K562 (cell line): Measurements from ENCODE around the gene RGR. TPM values are rescaled to one million over a fixed set of nuclear protein-coding genes. Genes with fewer than 3 reads are reported as not detected.

Source experiments
- ATAC-seq: fragments of 200-7000 bp; cut with Tn5 transposase; 3 replicates; pipeline ENCODE4 v1.9.1; 2020; ENCODE audit warnings: moderate library complexity
- BruUV-seq: library from RNA; stranded (reverse); fragments of 400-500 nt; replicated peaks from 2 replicates; lab custom pipeline; 2021; lab: Mats Ljungman, UMichigan
- CTCF ChIA-PET: fragments of 300-600 bp; formaldehyde crosslinking; extraction: SDS; loops from one replicate; lab custom pipeline; 2021; ENCODE audit warnings: low intra/inter-chr PET ratio; lab: Yijun Ruan, JAX
- POLR2A ChIA-PET: fragments of 300-600, 350-650 bp; sonication (Branson Sonifier 250); formaldehyde crosslinking; extraction: SDS; loops from one replicate; lab custom pipeline; 2021; ENCODE audit warnings: antibody characterized with exemption, inconsistent platforms; lab: Yijun Ruan, JAX
- DNase-seq, 4 experiments: peaks; one replicate each; pipeline versions ENCODE4 v3.0.0 to v3.0.0-alpha.2; 2011 to 2018; ENCODE audit warnings: low spot score in 3 of 4, mixed read lengths in 3 of 4; ENCODE audit errors: extremely low read depth in 1 of 4
- FAIRE-seq: peaks from 2 replicates; lab custom pipeline; 2011; peaks lifted over from hg19 to GRCh38; lab: Jason Lieb, UNC
- H2AFZ ChIP-seq: 2 replicates; pipeline ENCODE4 v1.6.0; 2011; ENCODE audit warnings: low read depth, low read length, control low read depth, inconsistent platforms
- H3K27ac ChIP-seq: fragments of 200-600 bp; 3 replicates; pipeline ENCODE4 v1.8.0; 2011; ENCODE audit warnings: low read depth, mild to moderate bottlenecking, control low read depth, inconsistent platforms, low read length, moderate library complexity, mixed read lengths; ENCODE audit errors: extremely low read depth
- H3K27me3 ChIP-seq, 2 experiments: fragments of 300-600 bp in 1 of 2; 2 replicates in 1 of 2; 3 replicates in 1 of 2; pipeline versions ENCODE4 v1.6.0 to v1.8.0; 2011; ENCODE audit warnings: inconsistent platforms in 2 of 2, low read length in 2 of 2, mild to moderate bottlenecking in 1 of 2, mixed read lengths in 1 of 2, moderate library complexity in 1 of 2; ENCODE audit not compliant: control insufficient read depth in 2 of 2, insufficient read depth in 2 of 2
- H3K36me3 ChIP-seq: fragments of 300-600 bp; 3 replicates; pipeline ENCODE4 v1.8.0; 2011; ENCODE audit warnings: mild to moderate bottlenecking, low read length, inconsistent platforms; ENCODE audit not compliant: control insufficient read depth, insufficient read depth
- H3K4me1 ChIP-seq, 2 experiments: fragments of 200-600 bp in 1 of 2; replicated peaks in 1 of 2; 2 replicates in 1 of 2; 3 replicates in 1 of 2; pipeline versions ENCODE4 v1.5.1 to v1.8.0; 2011; ENCODE audit warnings: inconsistent platforms in 2 of 2, low read length in 2 of 2, mild to moderate bottlenecking in 1 of 2, mixed read lengths in 1 of 2, moderate library complexity in 1 of 2; ENCODE audit not compliant: control insufficient read depth in 2 of 2, insufficient read depth in 2 of 2
- H3K4me2 ChIP-seq: 2 replicates; pipeline ENCODE4 v1.6.1; 2011; ENCODE audit warnings: low read length, control low read depth, inconsistent platforms, mixed read lengths; ENCODE audit not compliant: insufficient read depth
- H3K4me3 ChIP-seq: fragments of 200-600 bp; sonication (generic), shearing (Covaris generic); 2 replicates; pipeline ENCODE4 v1.5.1; 2016; ENCODE audit warnings: control low read depth, inconsistent platforms
- H3K79me2 ChIP-seq: fragments of 200-600 bp; 3 replicates; pipeline ENCODE4 v1.8.0; 2011; ENCODE audit warnings: low read length, inconsistent platforms; ENCODE audit not compliant: control insufficient read depth, insufficient read depth
- H3K9ac ChIP-seq, 2 experiments: 2 replicates each; pipeline versions ENCODE4 v1.6.0 to v1.6.1; 2011; ENCODE audit warnings: low read depth in 2 of 2, low read length in 2 of 2, control low read depth in 1 of 2, inconsistent platforms in 1 of 2, mild to moderate bottlenecking in 1 of 2, mixed read lengths in 1 of 2; ENCODE audit not compliant: insufficient read depth in 1 of 2
- H3K9me1 ChIP-seq: one replicate; pipeline ENCODE4 v1.6.0; 2011; ENCODE audit warnings: inconsistent platforms, mild to moderate bottlenecking, low read length, moderate library complexity; ENCODE audit not compliant: control insufficient read depth, insufficient read depth
- H3K9me3 ChIP-seq: replicated peaks from 2 replicates; pipeline ENCODE4 v1.5.1; 2011; ENCODE audit warnings: low read depth, low read length, inconsistent platforms; ENCODE audit not compliant: control insufficient read depth, insufficient read depth
- H4K20me1 ChIP-seq: replicated peaks from 2 replicates; pipeline ENCODE4 v1.6.1; 2011; ENCODE audit warnings: low read length, inconsistent platforms, mixed read lengths; ENCODE audit not compliant: control insufficient read depth, insufficient read depth
- CBFA2T2 ChIP-seq: fragments of 450-650 bp; conservative IDR thresholded peaks from 2 replicates; pipeline ENCODE4 v1.6.1; 2017; ENCODE audit warnings: mild to moderate bottlenecking
- CREB3 ChIP-seq: fragments of 450-650 bp; conservative IDR thresholded peaks from 2 replicates; pipeline ENCODE4 v1.6.1; 2016; ENCODE audit warnings: missing genetic modification characterization, low read depth, mild to moderate bottlenecking, missing compliant biosample characterization, moderate library complexity
- DDX20 ChIP-seq: fragments of 450-650 bp; IDR thresholded peaks from 2 replicates; pipeline ENCODE4 v1.6.1; 2016; ENCODE audit warnings: missing genetic modification characterization, low read depth, mild to moderate bottlenecking, missing compliant biosample characterization, moderate library complexity
- GMEB1 ChIP-seq: fragments of 250-450 bp; sonication (Bioruptor Pico); IDR thresholded peaks from 2 replicates; pipeline ENCODE4 v1.4.0; 2020; ENCODE audit warnings: mild to moderate bottlenecking
- HES1 ChIP-seq: fragments of 450-650 bp; IDR thresholded peaks from 2 replicates; pipeline ENCODE4 v1.6.1; 2016; ENCODE audit warnings: low read depth, mild to moderate bottlenecking, moderate library complexity
- MECOM ChIP-seq: fragments of 250-450 bp; sonication (Bioruptor Pico); IDR thresholded peaks from 2 replicates; pipeline ENCODE4 v1.8.0; 2022; ENCODE audit warnings: inconsistent platforms
- ZBTB33 ChIP-seq: sonication (generic); formaldehyde crosslinking; IDR thresholded peaks from 2 replicates; pipeline ENCODE4 v1.8.1; 2023; ENCODE audit warnings: mild to moderate bottlenecking, missing genetic modification reagents
- ZKSCAN1 ChIP-seq: fragments of 150-350 bp; IDR thresholded peaks from 2 replicates; pipeline ENCODE4 v1.6.1; 2016; ENCODE audit warnings: low read depth, low read length
- ZNF449 ChIP-seq: fragments of 250-450 bp; sonication (Bioruptor Pico); IDR thresholded peaks from 2 replicates; pipeline ENCODE4 v1.8.0; 2022; ENCODE audit warnings: moderate library complexity, mild to moderate bottlenecking, inconsistent platforms
- ZZZ3 ChIP-seq: fragments of 450-650 bp; IDR thresholded peaks from 2 replicates; pipeline ENCODE4 v1.6.1; 2016; ENCODE audit warnings: antibody characterized with exemption, mild to moderate bottlenecking, moderate library complexity
- WGBS: fragments of 100-300 bp; shearing (Covaris generic); methylation state at CpG from one replicate; pipeline ENCODE4 v1.1.6; 2016; ENCODE audit warnings: low coverage, mixed read lengths; ENCODE audit not compliant: insufficient coverage; ENCODE audit errors: missing lambda C conversion rate; 5-methylcytosine and 5-hydroxymethylcytosine counted together
- in situ Hi-C: fragments of 300-500 bp; cut with MboI; formaldehyde crosslinking; loops from 4 replicates; pipeline ENCODE4 v1.15.0; 2018; ENCODE audit warnings: inconsistent platforms, mixed read lengths
- intact Hi-C: fragments of 100-400 bp; cut with micrococcal nuclease; formaldehyde crosslinking; loops from 2 replicates; pipeline ENCODE4 v1.14.2; 2022
- polyA plus RNA-seq, 8 experiments: library from polyadenylated mRNA; depleted of rRNA in 4 of 8; stranded (reverse) in 5 of 8; unstranded in 3 of 8; fragments of >200 nt; fragmentation: Nextera tagmentation in 2 of 8; fragmentation: Illumina TruSeq in 1 of 8; extraction: Ambion mirVana in 2 of 8; extraction: Trizol in 1 of 8; gene quantifications; 2 replicates each; pipeline versions ENCODE4 v1.2.1 to v1.2.3, GENCODE V29; 2011 to 2014; ENCODE audit warnings: inconsistent platforms in 1 of 8, missing spikeins in 1 of 8
- total RNA-seq, 7 experiments: library from RNA; depleted of rRNA in 6 of 7; stranded (reverse); fragments of >200 nt in 6 of 7; fragmentation: Illumina TruSeq in 2 of 7; extraction: Trizol in 2 of 7; gene quantifications; 2 replicates each; pipeline versions ENCODE4 v1.2.1 to v1.2.3, GENCODE V29; 2011 to 2021; ENCODE audit warnings: low replicate concordance in 1 of 7

Gene RGR
- total and polyA plus RNA-seq, 9 of the 15 experiments (the other 6 are each of a cell fraction or from before 2014, with no cell fraction given), result not detected

GRCh38 chr10:84236807-84237198 is 8.1 kb upstream of the RGR start (continued):
- no peak for TF ChIP-seq CBFA2T2
- no peak for TF ChIP-seq DDX20 (tag)
- no peak for TF ChIP-seq ZKSCAN1
- TF ChIP-seq ZNF449 (CRISPR knock-in tag), result no peak
- TF ChIP-seq ZZZ3, result no peak
- TF ChIP-seq, all 486 proteins: peak for 0

- DNase-seq (peak; percentile 38 to 65 (median 62)), FAIRE-seq (no peak), ATAC-seq (peak; percentile 94)
- H3K79me2 ChIP-seq, result no peaks in the 10 kb centered on the region
- 0 out of 4 replicates have a peak overlapping the region, but pooled peaks of 1 of the 2 experiments have one; percentile 10 for H3K9ac ChIP-seq
- CTCF ChIA-PET, result no interaction called here
- POLR2A ChIA-PET, result interaction anchor here (0.6 to 1.4 kb wide), 3 partner anchors 9 to 368 kb away, joined by 3 to 5 read pairs (median 3); no protein-coding TSS in a partner anchor
- no peak overlapping the region for H3K4me2 ChIP-seq
- in situ Hi-C loops, result no loop called here
- H3K9me3 ChIP-seq, result no peaks in the 10 kb centered on the region
- H2AFZ ChIP-seq, result 0 out of 2 replicates have a peak overlapping the region, but pooled peaks have one; percentile 11
- no TSS peak for BruUV-seq
- H3K9me1 ChIP-seq, result no peaks in the 10 kb centered on the region
- H3K4me1 ChIP-seq, result peaks cover 0 to 7% of the 10 kb centered on the region in 2 experiments; a peak in 2 of 5 replicates
- H3K27ac ChIP-seq, result no peak overlapping the region
- H3K4me3 ChIP-seq, result no peak overlapping the region
- peaks cover 20 to 60% of the 10 kb centered on the region in 2 experiments; a peak in 4 of 5 replicates for H3K27me3 ChIP-seq
- intact Hi-C loops, result no loop called here
- no peaks in the 10 kb centered on the region for H3K36me3 ChIP-seq
- H4K20me1 ChIP-seq, result no peaks in the 10 kb centered on the region
- 29% methylated on average over 51 of the region's 52 CpGs for WGBS
- TF ChIP-seq MECOM (no peak), GMEB1 (CRISPR knock-in tag) (no peak), HES1 (no peak), CREB3 (no peak), ZBTB33 (peak; percentile 97)
These were observed 7.4 kb upstream of the RGR start for GRCh38 chr10:84237199-84238051.
